RPMI7951 (cell line): Measurements from ENCODE around the gene LIMS3. TPM values are rescaled to one million over a fixed set of nuclear protein-coding genes. Genes with fewer than 3 reads are reported as not detected.
"Not testable (repeated sequence)": the region's sequence is repeated elsewhere in the genome, so short reads cannot be mapped to it uniquely, and the experiment has no call there.

Experiments used
- DNase-seq: peaks from one replicate; pipeline ENCODE4 v3.0.0-alpha.2; 2012; ENCODE audit warnings: low read depth
- total RNA-seq: library from RNA; depleted of rRNA; stranded (reverse); fragments of >200 nt; shearing (Covaris generic); gene quantifications from 2 replicates; pipeline ENCODE4 v1.2.3, GENCODE V29; 2014; rRNA removed

LIMS3 gene
- 3.0 and 3.1 TPM in 2 replicates for total RNA-seq

DNA sequence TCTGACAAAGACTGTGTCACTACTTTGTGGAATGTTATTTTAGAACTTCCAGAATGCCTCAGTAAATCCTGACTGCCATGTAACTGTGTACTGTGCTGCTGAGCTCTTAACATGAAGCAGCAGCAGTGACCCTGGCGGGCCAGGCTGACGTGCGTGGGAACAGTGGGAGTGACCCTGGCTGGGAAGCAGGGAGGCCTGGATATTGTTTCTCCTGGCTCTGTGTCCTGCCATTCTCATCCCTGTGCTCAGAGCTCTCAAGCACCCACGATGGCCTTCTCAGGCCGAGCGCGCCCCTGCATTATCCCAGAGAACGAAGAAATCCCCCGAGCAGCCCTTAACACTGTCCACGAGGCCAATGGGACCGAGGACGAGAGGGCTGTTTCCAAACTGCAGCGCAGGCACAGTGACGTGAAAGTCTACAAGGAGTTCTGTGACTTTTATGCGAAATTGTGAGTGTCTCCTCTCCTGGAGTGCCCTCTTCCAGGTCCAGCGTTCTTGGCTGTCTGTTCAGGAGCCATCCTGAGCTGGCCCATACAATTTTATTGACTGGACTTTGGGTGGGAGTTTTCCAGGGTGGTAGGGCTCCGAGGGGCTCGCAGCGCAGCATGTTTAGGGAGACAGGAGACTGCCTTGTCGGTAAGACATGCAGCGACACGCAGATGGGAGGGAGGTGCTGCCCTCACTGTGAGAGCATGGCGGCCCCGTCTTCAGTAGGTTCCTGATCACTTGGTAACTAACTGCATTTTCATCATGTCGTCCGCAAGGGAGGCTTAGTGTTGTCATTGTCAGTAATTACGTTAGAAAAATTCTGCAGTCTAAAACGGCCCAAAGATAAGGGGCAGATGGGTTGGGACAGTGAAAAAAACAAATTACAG, at the start of gene LIMS3:
LIMS3 (plus strand) TSS at position 227 of the 875 bp plus-strand sequence; CDS start at position 268, 41 bp downstream.
- DNase-seq, result not testable (repeated sequence)

GRCh38 chr2:109871129-109871751, 27.2 kb upstream of the LIMS3 start:
- not testable (repeated sequence) for DNase-seq

DNA sequence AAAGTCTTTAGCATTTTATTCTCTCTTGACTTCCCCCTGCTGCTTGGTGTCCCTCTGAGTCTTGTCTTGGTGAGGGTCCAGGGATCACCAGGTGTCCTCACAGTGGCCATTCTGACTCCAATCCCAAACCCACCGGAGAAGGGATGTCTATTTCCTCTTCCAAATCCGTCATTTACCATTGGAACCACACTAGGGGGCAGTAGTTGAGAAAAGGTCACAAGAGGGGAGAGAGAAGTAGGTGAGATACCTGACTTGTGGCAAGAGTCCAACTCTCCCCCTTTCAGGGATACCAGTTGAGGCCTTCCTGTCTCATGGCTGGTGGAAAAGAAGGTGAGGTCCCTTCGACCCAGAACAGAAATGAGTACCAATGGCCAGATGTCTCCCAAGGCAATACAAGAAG, 21.9 kb upstream of the LIMS3 start:
- DNase-seq, result not testable (repeated sequence)

DNA sequence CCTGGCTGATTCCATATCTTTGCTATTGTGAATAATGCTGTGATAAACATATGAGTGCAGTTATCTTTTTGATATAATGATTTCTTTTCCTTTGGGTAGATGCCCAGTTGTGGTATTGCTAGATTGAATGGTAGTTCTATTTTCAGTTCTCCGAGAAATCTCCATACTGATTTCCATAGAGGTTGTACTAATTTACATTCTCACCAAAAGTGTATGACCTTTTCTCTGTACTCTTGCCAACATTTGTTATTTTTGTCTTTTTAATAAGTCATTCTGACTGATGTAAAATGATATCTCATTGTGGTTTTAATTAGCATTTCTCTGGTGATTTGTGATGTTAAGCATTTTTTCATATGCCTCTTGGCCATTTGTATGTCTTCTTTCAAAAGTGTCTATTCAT, 16.4 kb upstream of the LIMS3 start:
- DNase-seq, result not testable (repeated sequence)

DNA sequence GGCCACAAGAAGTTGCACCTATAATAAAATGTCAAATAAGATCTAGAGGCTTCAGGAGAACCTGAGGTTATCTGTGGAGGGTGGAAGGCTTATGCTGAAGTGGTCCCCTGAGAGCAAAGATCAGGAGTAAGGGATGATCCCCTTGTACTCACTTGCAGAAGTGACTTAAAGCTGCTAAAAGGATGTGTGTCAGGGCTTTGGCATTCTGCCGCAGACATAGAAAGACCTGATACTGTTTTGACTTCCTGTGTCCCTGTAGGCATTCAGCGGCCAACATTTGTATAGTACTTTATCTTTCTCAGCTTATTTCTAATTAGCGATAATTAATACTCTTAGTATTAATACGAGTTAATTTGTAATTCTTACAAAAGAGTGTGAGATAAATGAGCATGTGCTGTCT, 10.1 kb upstream of the LIMS3 start:
- DNase-seq, result not testable (repeated sequence)

GRCh38 chr2:109889909-109890308, 8.6 kb upstream of the LIMS3 start:
- DNase-seq, result not testable (repeated sequence)

- not testable (repeated sequence) for DNase-seq
Measured at GRCh38 chr2:109891024-109891423, 7.5 kb upstream of the LIMS3 start.

- not testable (repeated sequence) for DNase-seq
Measured at GRCh38 chr2:109893736-109894135, 4.8 kb upstream of the LIMS3 start.

DNA sequence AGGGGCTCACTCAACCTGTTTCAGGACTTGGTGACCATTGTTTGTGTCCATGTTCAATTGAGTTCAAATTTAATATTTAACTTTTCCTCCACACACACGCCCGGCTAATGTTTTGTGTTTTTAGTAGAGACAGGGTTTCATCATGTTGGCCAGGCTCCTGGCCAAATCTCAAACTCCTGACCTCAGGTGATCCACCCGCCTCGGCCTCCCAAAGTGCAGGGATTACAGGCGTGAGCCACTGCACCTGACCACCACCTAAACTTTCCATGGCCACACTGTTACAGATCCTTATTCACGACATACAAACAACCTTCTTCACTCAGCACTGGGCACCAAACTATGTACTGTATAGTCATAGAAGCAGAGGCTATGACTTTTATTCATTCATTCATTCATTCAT, 4.3 kb upstream of the LIMS3 start:
- not testable (repeated sequence) for DNase-seq

DNA sequence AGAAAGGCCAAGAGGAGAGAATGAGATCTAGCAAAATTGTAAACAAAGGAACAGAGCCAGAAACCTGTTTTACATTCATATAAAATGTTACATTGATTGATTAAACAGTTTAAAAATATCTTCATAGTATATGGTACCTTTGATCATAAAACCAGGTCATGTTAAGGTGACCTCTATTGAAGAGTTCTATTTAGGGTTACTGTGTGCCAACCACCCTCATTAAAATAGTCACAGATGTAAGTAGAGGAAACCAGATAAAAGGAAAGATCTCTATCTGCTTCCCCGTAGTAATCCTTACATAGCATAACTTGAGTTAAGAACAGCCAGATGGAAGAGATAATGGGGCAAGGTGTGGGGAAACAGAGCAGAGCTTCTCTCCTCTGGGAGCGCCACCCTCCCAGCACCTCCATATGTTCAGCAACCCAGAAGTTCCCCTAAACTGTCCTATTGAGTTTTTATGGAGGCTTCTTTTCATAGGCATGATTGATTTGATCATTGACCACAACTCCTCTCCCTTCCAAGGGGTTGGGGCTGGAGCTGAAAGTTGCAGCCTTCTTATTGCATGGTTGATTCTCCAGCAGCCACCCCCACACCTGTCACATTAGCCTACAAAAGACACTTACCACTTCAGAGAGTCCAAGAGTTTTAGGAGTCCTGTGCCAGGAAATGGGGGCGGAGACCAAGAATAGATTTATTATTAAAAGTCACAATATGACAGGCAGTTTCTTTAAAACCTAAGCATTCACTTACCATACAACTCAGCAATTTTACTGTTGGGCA, 3.2 kb upstream of the LIMS3 start:
- DNase-seq, result not testable (repeated sequence)

DNA sequence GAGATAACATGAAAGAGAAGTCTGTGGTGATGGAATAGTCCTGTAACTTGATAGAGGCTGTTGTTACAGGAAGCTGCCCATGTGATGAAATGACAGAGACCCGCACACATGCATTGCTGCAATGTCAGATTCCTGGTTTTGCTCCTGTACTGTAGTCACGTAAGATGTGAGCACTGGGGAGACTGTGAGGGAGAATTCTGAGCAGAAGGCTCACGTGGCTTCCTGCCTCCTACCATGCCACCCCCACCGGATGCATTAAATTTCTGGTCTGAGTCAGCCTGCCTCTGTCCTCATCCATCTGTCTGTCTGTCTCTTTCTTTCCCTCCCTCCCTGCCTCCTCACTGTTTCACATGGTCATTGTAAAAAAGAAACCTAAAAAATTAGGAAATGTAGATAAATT, 2.3 kb upstream of the LIMS3 start:
- DNase-seq, result not testable (repeated sequence)

DNA sequence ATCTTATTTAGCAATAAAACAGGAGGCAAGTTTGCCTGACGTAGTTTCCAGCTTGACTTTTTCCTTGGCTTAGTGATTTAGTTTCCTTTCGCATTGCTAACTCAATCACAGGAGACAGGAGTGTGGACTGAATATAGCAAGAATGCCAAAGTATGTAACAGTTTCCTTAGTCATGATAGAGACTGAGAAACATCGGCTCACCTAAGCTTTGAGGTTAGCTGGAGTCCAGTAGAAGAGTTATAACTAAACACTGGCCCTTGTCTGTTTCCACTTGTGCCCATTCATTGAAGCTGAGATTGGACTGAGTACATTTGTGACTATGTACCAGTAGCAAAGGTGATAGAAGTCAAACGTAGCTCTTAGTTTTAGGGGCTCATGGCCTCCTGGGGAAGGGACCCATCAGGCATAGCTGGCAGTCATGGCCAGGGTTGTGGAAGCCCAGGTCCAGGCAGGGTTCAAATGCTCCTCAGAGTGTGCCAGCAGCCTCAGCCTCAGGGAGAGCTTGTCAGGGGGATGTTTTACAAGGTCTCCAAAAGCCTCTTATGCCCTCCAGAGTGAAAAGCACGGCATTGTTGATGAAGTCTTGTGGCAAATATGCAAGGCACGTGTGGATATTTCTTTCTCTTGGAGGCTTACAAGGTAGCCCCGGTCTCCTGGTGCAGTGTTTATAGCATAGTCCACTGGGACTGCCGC, 573 bp upstream of the LIMS3 start:
- not testable (repeated sequence) for DNase-seq

DNA sequence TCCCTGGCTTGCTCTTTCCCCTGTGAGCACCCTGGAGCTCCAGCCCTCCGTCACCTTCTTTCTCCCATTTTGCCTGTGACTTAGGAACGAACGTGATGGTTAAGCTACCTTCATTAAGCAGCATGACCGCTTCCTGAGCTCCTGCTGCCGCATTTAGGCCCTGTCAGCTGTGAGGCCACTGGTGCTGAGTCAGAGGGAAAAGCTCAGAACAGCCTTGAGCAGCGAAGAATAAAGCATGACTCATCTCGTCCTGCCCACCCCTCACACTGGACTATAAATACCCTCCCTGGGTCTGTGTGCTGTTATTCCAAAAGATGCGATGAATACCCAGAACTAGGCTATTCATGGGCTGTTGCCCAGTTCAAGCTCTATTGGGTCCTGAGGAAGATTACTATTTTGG, 7.3 kb downstream of the LIMS3 start:
- DNase-seq, result not testable (repeated sequence)

- DNase-seq, result not testable (repeated sequence)
Measured at GRCh38 chr2:109908626-109909025, 10.1 kb downstream of the LIMS3 start.

GRCh38 chr2:109910789-109911188, 12.3 kb downstream of the LIMS3 start:
- not testable (repeated sequence) for DNase-seq

DNA sequence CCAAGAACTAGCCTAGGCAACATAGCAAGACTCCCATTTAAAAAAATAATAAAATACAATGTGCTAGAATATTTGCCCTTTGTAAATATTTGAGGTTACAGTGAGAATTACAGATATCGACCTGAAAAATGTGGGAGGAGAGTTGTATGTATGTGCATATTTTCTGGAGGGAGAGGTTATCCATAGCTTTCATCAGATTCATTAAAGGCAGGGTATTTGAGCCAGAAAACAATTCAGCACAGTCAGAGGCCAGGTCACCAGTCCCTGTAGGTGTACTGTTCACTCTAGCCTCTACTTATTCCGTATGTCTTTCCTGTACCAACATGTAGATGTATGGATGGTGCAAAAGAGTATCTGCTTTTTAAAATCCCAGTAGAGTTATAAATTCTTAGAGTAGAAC, 15.4 kb downstream of the LIMS3 start:
- DNase-seq, result not testable (repeated sequence)

GRCh38 chr2:109914552-109914951, 16.1 kb downstream of the LIMS3 start:
- DNase-seq, result not testable (repeated sequence)

DNA sequence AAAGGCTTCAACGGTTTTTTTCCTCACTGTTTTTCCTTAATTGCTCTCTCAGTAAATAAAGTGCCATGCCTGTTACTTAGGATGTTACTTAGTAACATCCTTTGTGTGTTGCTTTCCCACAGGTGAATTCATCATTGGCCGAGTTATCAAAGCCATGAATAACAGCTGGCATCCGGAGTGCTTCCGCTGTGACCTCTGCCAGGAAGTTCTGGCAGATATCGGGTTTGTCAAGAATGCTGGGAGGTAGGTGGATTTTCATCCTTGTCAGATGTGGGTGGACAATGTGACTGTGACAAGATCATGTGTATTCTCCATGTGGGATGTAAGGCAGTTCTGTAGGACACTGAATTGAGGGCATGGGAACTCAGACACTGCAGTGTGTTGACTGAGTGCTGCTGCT, 17.3 kb downstream of the LIMS3 start:
- not testable (repeated sequence) for DNase-seq

- DNase-seq, result not testable (repeated sequence)
Measured at GRCh38 chr2:109920162-109920561, 21.7 kb downstream of the LIMS3 start.

DNA sequence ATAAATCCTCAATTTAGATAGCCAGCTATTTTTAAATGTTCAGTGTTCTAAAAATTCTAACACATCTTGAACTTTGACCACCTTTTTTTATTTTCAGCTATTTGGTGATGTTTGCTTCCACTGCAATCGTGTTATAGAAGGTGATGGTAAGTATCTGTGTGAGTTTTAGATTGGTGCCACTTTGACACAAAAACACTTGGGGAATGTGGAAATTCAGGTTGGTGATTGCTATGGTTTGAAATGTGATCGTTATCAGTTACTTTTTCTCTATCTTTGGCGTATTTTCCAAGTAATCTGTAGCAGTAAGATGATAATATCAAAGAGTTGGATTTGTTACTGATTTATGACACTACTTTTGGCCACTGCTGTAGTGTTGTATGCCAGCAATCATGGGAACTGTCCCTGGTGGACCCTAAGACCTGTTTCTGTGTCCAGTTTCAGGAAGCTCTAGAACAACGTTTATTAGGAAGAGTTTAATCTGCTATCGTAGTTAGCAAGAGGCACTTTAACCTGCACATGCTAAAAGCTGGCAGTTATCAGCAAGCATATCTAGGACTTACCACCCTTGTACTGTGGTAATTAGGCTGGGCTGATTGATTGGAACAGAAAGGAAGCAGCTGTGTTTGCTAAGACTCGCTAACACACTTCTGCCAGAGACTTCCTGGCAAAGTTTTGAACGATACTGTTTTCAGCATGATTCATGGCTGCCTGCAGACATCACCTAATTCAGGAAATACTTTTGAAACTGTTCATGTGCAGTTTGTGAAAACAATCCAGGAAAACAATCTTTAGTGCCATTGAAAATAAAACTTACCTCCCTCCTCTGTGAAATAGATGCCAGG, 23.3 kb downstream of the LIMS3 start:
- DNase-seq, result not testable (repeated sequence)
